ENCODE measurements around the gene RGL1.
A peak's percentile ranks its signal among the peaks of the same experiment; 100 is the strongest.
"Not testable (repeated sequence)": the region's sequence is repeated elsewhere in the genome, so short reads cannot be mapped to it uniquely, and the experiment has no call there.

RGL1 gene

GRCh38 chr1:183804916-183805841 is at the start of gene RGL1:
TSS of gene RGL1 (plus strand) at chr1:183805120. CDS start at chr1:183805298, 178 bp downstream.
- no peak for DNase-seq

- DNase-seq = no peak
These were observed 48.6 kb upstream of the RGL1 start for GRCh38 chr1:183756326-183756725.

- no peak for DNase-seq
These were observed 47.9 kb upstream of the RGL1 start for GRCh38 chr1:183757061-183757460.

GRCh38 chr1:183758913-183759312 is 46.0 kb upstream of the RGL1 start:
- DNase-seq = no peak

- no peak for DNase-seq
These were observed 44.3 kb upstream of the RGL1 start for GRCh38 chr1:183760661-183761060.

DNA sequence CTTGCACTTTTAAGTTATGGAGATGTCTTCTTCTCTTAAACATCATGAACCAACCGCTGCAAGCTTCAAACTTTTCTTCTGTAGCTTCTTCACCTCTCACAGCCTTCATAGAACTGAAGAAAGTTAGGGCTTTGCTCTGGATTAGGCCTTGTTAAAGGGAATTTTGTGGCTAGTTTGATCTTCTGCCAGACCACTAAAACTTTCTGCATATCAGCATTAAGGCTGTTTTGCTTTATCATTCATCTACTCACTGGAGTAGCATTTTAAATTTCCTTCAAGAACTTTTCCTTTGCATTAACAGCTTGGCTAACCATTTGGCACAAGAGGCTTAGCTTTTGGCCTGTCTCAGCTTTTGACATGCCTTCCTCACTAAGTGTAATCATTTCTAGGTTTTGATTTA is 43.0 kb upstream of the RGL1 start:
- DNase-seq = no peak

GRCh38 chr1:183762856-183763255 is 42.1 kb upstream of the RGL1 start:
- DNase-seq = not testable (repeated sequence)

DNA sequence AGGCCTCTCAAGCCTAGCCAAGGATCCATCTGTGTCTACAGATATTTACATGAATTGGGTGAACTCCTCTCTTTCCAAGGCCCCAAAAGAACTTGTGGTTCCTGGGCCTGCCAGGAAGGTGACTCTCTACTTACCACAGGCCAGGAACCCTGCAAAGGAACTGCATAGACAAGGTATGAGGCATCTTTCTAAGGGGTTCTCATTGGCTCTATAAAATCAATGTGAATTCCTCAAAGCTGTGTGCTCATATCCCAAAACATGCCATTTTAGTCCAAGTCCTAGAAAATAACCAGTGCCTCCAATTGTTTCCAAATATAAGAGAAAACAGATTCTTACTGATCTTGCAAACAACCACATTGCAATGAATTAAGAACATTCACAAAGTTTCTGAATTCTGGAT is 39.9 kb upstream of the RGL1 start:
- no peak for DNase-seq

- no peak for DNase-seq
These were observed 34.7 kb upstream of the RGL1 start for GRCh38 chr1:183769956-183770815.

GRCh38 chr1:183770816-183771128 is 34.1 kb upstream of the RGL1 start:
- no peak for DNase-seq

- DNase-seq = no peak
These were observed 31.2 kb upstream of the RGL1 start for GRCh38 chr1:183773482-183774274.

GRCh38 chr1:183774938-183775337 is 30.0 kb upstream of the RGL1 start:
- no peak for DNase-seq

GRCh38 chr1:183776731-183777130 is 28.2 kb upstream of the RGL1 start:
- no peak for DNase-seq

- no peak for DNase-seq
These were observed 27.6 kb upstream of the RGL1 start for GRCh38 chr1:183777328-183777727.

DNA sequence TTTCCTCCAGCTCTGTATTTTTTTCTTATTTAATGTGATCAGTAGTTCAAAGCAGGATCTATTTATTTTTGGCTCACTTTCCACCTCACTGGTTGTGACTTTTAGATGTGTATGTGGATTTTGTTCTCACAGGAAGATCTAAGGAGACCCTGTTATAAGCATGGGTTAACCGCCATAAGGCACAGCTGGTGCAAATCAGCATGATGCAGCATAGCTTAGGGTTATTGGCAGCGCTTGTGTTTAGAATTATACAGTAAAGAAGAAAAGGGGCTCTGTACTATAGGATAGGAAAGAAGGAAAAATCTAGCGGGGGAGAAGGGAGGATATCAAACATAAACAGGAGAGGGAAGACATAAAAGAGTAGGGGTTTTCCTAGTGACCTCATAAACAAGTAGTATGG is 26.9 kb upstream of the RGL1 start:
- DNase-seq = no peak

GRCh38 chr1:183778568-183779433 is 26.1 kb upstream of the RGL1 start:
- DNase-seq = no peak

DNA sequence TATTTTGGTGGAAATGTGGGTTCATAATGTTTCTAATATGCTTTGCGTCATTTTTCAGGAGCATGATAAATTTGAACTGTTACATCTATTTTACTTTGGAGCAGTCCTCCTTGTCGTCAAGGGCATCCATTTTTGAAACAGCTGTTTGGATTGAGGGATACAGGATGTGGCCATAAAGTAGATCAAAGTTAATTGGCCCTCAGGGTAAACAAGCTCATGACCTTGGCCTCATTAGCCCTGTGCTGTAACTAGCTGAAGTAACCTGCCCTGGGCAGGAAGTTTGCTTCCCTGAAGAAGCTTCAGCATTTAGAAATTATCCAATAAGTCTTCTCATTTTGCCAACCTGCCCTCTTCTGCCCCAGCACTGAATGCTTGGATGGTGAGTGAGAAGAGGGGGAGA is 24.8 kb upstream of the RGL1 start:
- no peak for DNase-seq

DNA sequence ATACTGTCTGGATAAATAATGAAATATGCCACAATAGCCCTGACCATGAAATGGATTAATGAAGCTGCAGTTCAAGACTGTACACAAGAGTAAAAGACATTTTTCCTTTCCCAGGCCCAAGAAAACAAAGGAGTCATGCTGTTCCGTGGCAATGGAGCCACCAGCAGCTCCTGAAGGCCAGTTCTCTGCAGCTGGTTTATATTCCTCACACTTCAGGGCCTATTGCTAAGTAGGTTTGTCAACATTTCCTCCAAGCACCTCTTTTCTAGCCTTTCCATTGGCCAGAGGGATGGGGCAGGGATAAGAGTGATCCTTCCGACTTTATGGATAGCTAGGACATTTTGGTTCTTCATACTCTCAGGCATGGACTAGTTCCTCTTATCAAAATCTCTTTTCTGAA is 24.2 kb upstream of the RGL1 start:
- no peak for DNase-seq

- no peak for DNase-seq
These were observed 21.6 kb upstream of the RGL1 start for GRCh38 chr1:183783342-183783741.

DNA sequence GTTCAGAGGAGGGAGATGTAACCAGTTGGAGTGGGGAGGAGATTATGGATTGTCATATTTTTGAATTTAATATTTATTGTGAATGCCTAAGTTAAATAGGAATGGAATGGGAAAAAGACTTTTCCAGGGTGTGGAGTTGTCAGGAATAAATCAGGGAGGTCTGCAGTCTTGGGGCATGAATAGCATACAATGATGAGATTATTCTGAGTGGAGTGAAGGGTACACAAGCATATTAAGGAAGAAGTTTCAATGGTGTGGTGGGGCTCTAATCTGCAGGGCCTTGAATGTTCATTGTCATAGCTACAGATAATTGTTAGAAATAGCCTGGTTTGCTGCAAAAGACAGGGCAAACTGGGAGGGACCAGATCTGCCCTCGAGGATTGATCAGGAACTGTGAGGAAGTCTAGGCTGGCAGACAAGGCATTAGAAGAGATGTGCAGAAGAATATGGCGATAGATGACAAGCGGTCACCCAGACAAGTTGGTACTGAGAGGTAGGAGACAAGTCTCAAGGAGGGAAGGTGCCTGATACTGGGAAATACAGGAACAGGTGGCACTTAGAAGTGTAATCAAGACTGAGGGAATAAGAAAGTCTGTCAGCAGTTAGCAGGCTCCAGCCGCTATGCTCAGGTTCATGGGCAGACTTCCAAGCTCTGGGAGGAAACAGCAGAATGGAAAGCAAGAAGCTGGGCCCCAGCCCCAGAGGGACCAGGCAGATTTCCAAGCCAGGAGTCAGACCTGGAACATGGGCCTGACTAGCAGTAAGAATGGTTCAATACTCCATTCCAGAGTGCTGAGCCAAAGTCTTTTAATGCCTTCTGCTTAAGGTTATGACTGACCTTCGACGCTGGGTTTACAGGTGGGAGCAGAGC is 20.9 kb upstream of the RGL1 start:
- DNase-seq = peak; percentile 58

GRCh38 chr1:183785921-183786320 is 19.0 kb upstream of the RGL1 start:
- not testable (repeated sequence) for DNase-seq
